Measurements from ENCODE around the gene PDSS2. TPM values are rescaled to one million over a fixed set of nuclear protein-coding genes. Genes with fewer than 3 reads are reported as not detected.

Gene PDSS2
- total RNA-seq, 1 experiment from 2014 or later, result 17.8 TPM

- H3K4me3 ChIP-seq, result no peak overlapping the region
- no peaks in the 10 kb centered on the region for H3K36me3 ChIP-seq (ENCODE audit: low read depth)
- POLR2A ChIA-PET (ENCODE audit: unreplicated experiment), result no interaction called here
- TF ChIP-seq CTCF (conservative IDR thresholded peaks at IDR 0.05) (no peak), EZH2 (IDR thresholded peaks at IDR 0.05; ENCODE audit: low read depth) (no peak)
- no peak for DNase-seq
- H3K27ac ChIP-seq, result no peak overlapping the region
- no peaks in the 10 kb centered on the region for H3K4me1 ChIP-seq (replicated peaks; ENCODE audit: insufficient read depth)
- no peak overlapping the region for H3K4me2 ChIP-seq
- BruUV-seq (replicated peaks), result no TSS peak
- no peaks in the 10 kb centered on the region for H3K9me3 ChIP-seq (ENCODE audit: insufficient read depth, low read depth)
- intact Hi-C loops (cut with micrococcal nuclease; ENCODE audit: unreplicated experiment), result no loop called here
- no peaks in the 10 kb centered on the region; the same call in 1 of the 2 replicates for H4K20me1 ChIP-seq (ENCODE audit: insufficient read depth)
- no peaks in the 10 kb centered on the region for H3K9me2 ChIP-seq (ENCODE audit: insufficient read depth)
- no peak overlapping the region for H2AFZ ChIP-seq
- no peaks in the 10 kb centered on the region for H3K27me3 ChIP-seq (ENCODE audit: insufficient read depth, low read depth)
- no peaks in the 10 kb centered on the region for H3K79me2 ChIP-seq (ENCODE audit: low read depth)
- no peaks in the 10 kb centered on the region for H3F3A ChIP-seq (ENCODE audit: insufficient read depth, low read depth)
- CTCF ChIA-PET, result no interaction called here
Measured at GRCh38 chr6:107219851-107220250, 239.5 kb downstream of the PDSS2 start.

GRCh38 chr6:107218142-107218541 is 241.2 kb downstream of the PDSS2 start:
- intact Hi-C loops (cut with micrococcal nuclease; ENCODE audit: unreplicated experiment), result no loop called here
- no peaks in the 10 kb centered on the region for H3K79me2 ChIP-seq (ENCODE audit: low read depth)
- no peaks in the 10 kb centered on the region for H3K4me1 ChIP-seq (replicated peaks; ENCODE audit: insufficient read depth)
- no peaks in the 10 kb centered on the region for H3K9me3 ChIP-seq (ENCODE audit: insufficient read depth, low read depth)
- no peaks in the 10 kb centered on the region for H3K27me3 ChIP-seq (ENCODE audit: insufficient read depth, low read depth)
- H3K27ac ChIP-seq, result no peak overlapping the region
- H3K4me2 ChIP-seq, result no peak overlapping the region
- ChIA-PET POLR2A (ENCODE audit: unreplicated experiment) (no interaction called here), CTCF (no interaction called here)
- H3F3A ChIP-seq (ENCODE audit: insufficient read depth, low read depth), result no peaks in the 10 kb centered on the region
- TF ChIP-seq CTCF (conservative IDR thresholded peaks at IDR 0.05) (no peak), EZH2 (IDR thresholded peaks at IDR 0.05; ENCODE audit: low read depth) (no peak)
- DNase-seq, result no peak
- no peaks in the 10 kb centered on the region for H4K20me1 ChIP-seq (ENCODE audit: insufficient read depth)
- H3K4me3 ChIP-seq, result no peak overlapping the region
- H3K36me3 ChIP-seq (ENCODE audit: low read depth), result no peaks in the 10 kb centered on the region
- H2AFZ ChIP-seq, result no peak overlapping the region
- no peaks in the 10 kb centered on the region for H3K9me2 ChIP-seq (ENCODE audit: insufficient read depth)
- no TSS peak for BruUV-seq (replicated peaks)

GRCh38 chr6:107217248-107217647 is 242.1 kb downstream of the PDSS2 start:
- Histone ChIP-seq H3F3A (ENCODE audit: insufficient read depth, low read depth) (peaks cover 4% of the 10 kb centered on the region; the same call in 1 of the 2 replicates), H3K9me2 (ENCODE audit: insufficient read depth) (no peaks in the 10 kb centered on the region), H2AFZ (no peak overlapping the region), H3K4me1 (replicated peaks; ENCODE audit: insufficient read depth) (peaks cover 3% of the 10 kb centered on the region), H3K9me3 (ENCODE audit: insufficient read depth, low read depth) (no peaks in the 10 kb centered on the region), H3K27me3 (ENCODE audit: insufficient read depth, low read depth) (no peaks in the 10 kb centered on the region), H3K4me2 (no peak overlapping the region), H4K20me1 (ENCODE audit: insufficient read depth) (no peaks in the 10 kb centered on the region), H3K4me3 (no peak overlapping the region), H3K27ac (no peak overlapping the region), H3K79me2 (ENCODE audit: low read depth) (no peaks in the 10 kb centered on the region), H3K36me3 (ENCODE audit: low read depth) (no peaks in the 10 kb centered on the region)
- DNase-seq, result no peak
- no TSS peak for BruUV-seq (replicated peaks)
- CTCF ChIA-PET, result interaction anchor here (0.6 kb wide), 1 partner anchor 33 kb away, joined by 4 read pairs; no protein-coding TSS in a partner anchor
- no peak for TF ChIP-seq EZH2 (IDR thresholded peaks at IDR 0.05; ENCODE audit: low read depth)
- POLR2A ChIA-PET (ENCODE audit: unreplicated experiment), result no interaction called here
- intact Hi-C loops (cut with micrococcal nuclease; ENCODE audit: unreplicated experiment), result no loop called here
